Endothelial cell of umbilical vein (primary cell): ENCODE results near the gene BMP2K. TPM values are rescaled to one million over a fixed set of nuclear protein-coding genes. Genes with fewer than 3 reads are reported as not detected.

Source experiments
- BruUV-seq: library from RNA; stranded (reverse); fragments of 400-500 nt; replicated peaks from 2 replicates; lab custom pipeline; 2021; lab: Mats Ljungman, UMichigan
- CTCF ChIA-PET: fragments of 300-600, 350-600 bp; sonication (Branson Sonifier 250); formaldehyde crosslinking; loops from one replicate; lab custom pipeline; 2021; ENCODE audit warnings: antibody characterized with exemption, inconsistent platforms; lab: Charles Lee
- POLR2A ChIA-PET: fragments of 300-600, 350-600 bp; sonication (Branson Sonifier 250); formaldehyde crosslinking; loops from one replicate; lab custom pipeline; 2021; ENCODE audit warnings: antibody characterized with exemption, inconsistent platforms; lab: Charles Lee
- DNase-seq: peaks from one replicate; pipeline ENCODE4 v3.0.0-alpha.2; 2011; ENCODE audit warnings: low read depth, low spot score
- FAIRE-seq: peaks from 2 replicates; lab custom pipeline; 2011; peaks lifted over from hg19 to GRCh38; lab: Jason Lieb, UNC
- H2AFZ ChIP-seq: 2 replicates; pipeline ENCODE4 v1.6.0; 2012; ENCODE audit warnings: low read depth, low read length, control low read depth, inconsistent platforms
- H3K27ac ChIP-seq: 2 replicates; pipeline ENCODE4 v1.5.1; 2011; ENCODE audit warnings: low read depth, mild to moderate bottlenecking, control low read depth, low read length, moderate library complexity; ENCODE audit not compliant: insufficient read depth
- H3K27me3 ChIP-seq, 2 experiments: 2 replicates each; pipeline versions ENCODE4 v1.6.0 to v1.6.1; 2011; ENCODE audit warnings: low read length in 2 of 2, mixed read lengths in 1 of 2; ENCODE audit not compliant: control insufficient read depth in 2 of 2, insufficient read depth in 2 of 2
- H3K36me3 ChIP-seq, 2 experiments: 2 replicates in 1 of 2; 3 replicates in 1 of 2; pipeline ENCODE4 v1.5.1; 2011; ENCODE audit warnings: low read length in 2 of 2, mild to moderate bottlenecking in 1 of 2, moderate library complexity in 1 of 2; ENCODE audit not compliant: control insufficient read depth in 2 of 2, insufficient read depth in 2 of 2; ENCODE audit errors: extremely low read depth in 1 of 2
- H3K4me1 ChIP-seq: 3 replicates; pipeline ENCODE4 v1.5.1; 2011; ENCODE audit warnings: mild to moderate bottlenecking, low read length; ENCODE audit not compliant: control insufficient read depth, insufficient read depth; ENCODE audit errors: extremely low read depth
- H3K4me2 ChIP-seq: 2 replicates; pipeline ENCODE4 v1.6.1; 2011; ENCODE audit warnings: low read length, control low read depth, mixed read lengths; ENCODE audit not compliant: insufficient read depth
- H3K4me3 ChIP-seq, 3 experiments: fragments of 200-600 bp in 1 of 3; sonication (generic), shearing (Covaris generic) in 1 of 3; replicated peaks in 1 of 3; 2 replicates each; pipeline ENCODE4 v1.5.1; 2011 to 2016; ENCODE audit warnings: control low read depth in 3 of 3, low read length in 3 of 3, mild to moderate bottlenecking in 2 of 3, inconsistent platforms in 1 of 3, low read depth in 1 of 3, moderate library complexity in 1 of 3; ENCODE audit not compliant: insufficient read depth in 1 of 3
- H3K79me2 ChIP-seq: 2 replicates; pipeline ENCODE4 v1.6.0; 2012; ENCODE audit warnings: low read length, inconsistent platforms; ENCODE audit not compliant: control insufficient read depth, insufficient read depth
- H3K9ac ChIP-seq: replicated peaks from 2 replicates; pipeline ENCODE3; 2011; ENCODE audit warnings: low read length, control low read depth; ENCODE audit not compliant: insufficient read depth; ENCODE audit errors: extremely low read depth
- H3K9me1 ChIP-seq: replicated peaks from 3 replicates; pipeline ENCODE4 v1.6.0; 2011; ENCODE audit warnings: mild to moderate bottlenecking, low read length; ENCODE audit not compliant: control insufficient read depth, insufficient read depth; ENCODE audit errors: extremely low read depth
- H3K9me3 ChIP-seq: replicated peaks from 2 replicates; pipeline ENCODE4 v1.5.1; 2012; ENCODE audit warnings: low read length, inconsistent platforms; ENCODE audit not compliant: control insufficient read depth, insufficient read depth
- H4K20me1 ChIP-seq: replicated peaks from 2 replicates; pipeline ENCODE3; 2011; ENCODE audit warnings: mild to moderate bottlenecking, low read length; ENCODE audit not compliant: control insufficient read depth, insufficient read depth; ENCODE audit errors: extremely low read depth
- CTCF ChIP-seq, 2 donors: IDR thresholded peaks; 1 replicate in 1 of 2; 2 replicates in 1 of 2; pipeline ENCODE4 v1.5.1; 2011; ENCODE audit warnings: low read length in 2 of 2, mild to moderate bottlenecking in 2 of 2, moderate library complexity in 2 of 2, control low read depth in 1 of 2, inconsistent platforms in 1 of 2, low read depth in 1 of 2; ENCODE audit not compliant: insufficient read depth in 1 of 2; ENCODE audit errors: extremely low read depth in 1 of 2
- EZH2 ChIP-seq: IDR thresholded peaks from 2 replicates; pipeline ENCODE4 v1.6.1; 2012; ENCODE audit warnings: borderline replicate concordance, low read depth, mild to moderate bottlenecking, moderate library complexity, low read length, inconsistent platforms; ENCODE audit not compliant: severe bottlenecking
- FOS ChIP-seq: IDR thresholded peaks from 2 replicates; pipeline ENCODE4 v1.6.1; 2011; ENCODE audit warnings: mild to moderate bottlenecking, low read length, moderate library complexity, borderline replicate concordance; ENCODE audit not compliant: insufficient read depth
- GATA2 ChIP-seq: IDR thresholded peaks from 2 replicates; pipeline ENCODE4 v1.7.0; 2011; ENCODE audit warnings: low read depth, mild to moderate bottlenecking, moderate library complexity, mixed read lengths, low read length; ENCODE audit not compliant: insufficient read length, insufficient read depth
- JUN ChIP-seq: IDR thresholded peaks from 2 replicates; pipeline ENCODE4 v1.6.1; 2011; ENCODE audit warnings: borderline replicate concordance, low read depth; ENCODE audit not compliant: insufficient read length, insufficient read depth
- MAX ChIP-seq: IDR thresholded peaks from 2 replicates; pipeline ENCODE4 v1.6.1; 2011; ENCODE audit not compliant: insufficient read depth, insufficient read length
- MYC ChIP-seq: IDR thresholded peaks from one replicate; pipeline ENCODE4 v1.6.1; 2011; ENCODE audit warnings: mild to moderate bottlenecking, low read depth, low read length
- POLR2A ChIP-seq: IDR thresholded peaks from 2 replicates; pipeline ENCODE4 v1.6.1; 2012; ENCODE audit warnings: low read depth, mild to moderate bottlenecking, control low read depth, low read length
- POLR2AphosphoS5 ChIP-seq: IDR thresholded peaks from 2 replicates; pipeline ENCODE4 v1.6.1; 2012; ENCODE audit warnings: low read depth, mild to moderate bottlenecking, control low read depth, low read length, moderate library complexity; ENCODE audit not compliant: insufficient read depth
- dilution Hi-C: fragments of 300-500 bp; cut with MboI; formaldehyde crosslinking; loops from one replicate; pipeline ENCODE4 v1.15.0; 2019; ENCODE audit warnings: low sequenced_read_pairs; ENCODE audit not compliant: extremely low pct_ligation_motif_present
- intact Hi-C: fragments of 100-400 bp; cut with micrococcal nuclease; formaldehyde crosslinking; loops from one replicate; pipeline ENCODE4 v1.10.0; 2022
- polyA plus RNA-seq, 4 experiments: library from polyadenylated mRNA; depleted of rRNA in 3 of 4; stranded (reverse) in 3 of 4; unstranded in 1 of 4; fragments of >200 nt; gene quantifications; 2 replicates each; pipeline versions ENCODE4 v1.2.1 to v1.2.3, GENCODE V29; 2011 to 2012; ENCODE audit warnings: missing spikeins in 1 of 4
- total RNA-seq: library from RNA; stranded (reverse); gene quantifications from 2 replicates; pipeline ENCODE4 v1.2.3, GENCODE V29; 2021

BMP2K gene
- total and polyA plus RNA-seq, 2 donors (not counting 3 experiments of a cell fraction or from before 2014, with no cell fraction given), result 16.1 to 37.9 TPM

- Histone ChIP-seq H3K4me2 (no peak overlapping the region), H3K9me3 (no peaks in the 10 kb centered on the region), H3K9ac (no peak overlapping the region), H3K9me1 (no peaks in the 10 kb centered on the region), H2AFZ (no peak overlapping the region), H3K4me3 (no peak overlapping the region), H3K27me3 (no peaks in the 10 kb centered on the region), H4K20me1 (no peaks in the 10 kb centered on the region), H3K79me2 (no peaks in the 10 kb centered on the region), H3K36me3 (no peaks in the 10 kb centered on the region), H3K4me1 (no peaks in the 10 kb centered on the region), H3K27ac (no peak overlapping the region)
- dilution Hi-C loops (no loop called here), intact Hi-C loops (no loop called here)
- no peak for TF ChIP-seq CTCF (IDR thresholded peaks at IDR 0.05; ENCODE audit: extremely low read depth in 1 of 2, insufficient read depth in 1 of 2, low read depth in 1 of 2, low read length in 2 of 2)
- no peak for TF ChIP-seq JUN
- TF ChIP-seq GATA2, result no peak
- TF ChIP-seq MYC, result no peak
- TF ChIP-seq POLR2AphosphoS5, result no peak
- no peak for TF ChIP-seq FOS
- TF ChIP-seq EZH2, result no peak
- TF ChIP-seq MAX, result no peak
- no peak for TF ChIP-seq POLR2A
- no peak for DNase-seq
- ChIA-PET CTCF (no interaction called here), POLR2A (no interaction called here)
- no peak for FAIRE-seq
- BruUV-seq, result no TSS peak
Measured at GRCh38 chr4:78754872-78755271, 21.3 kb upstream of the BMP2K start.
